C4-2B (cell line): ENCODE data around the gene WNK1.

Experiments used
- ZFX ChIP-seq: fragments of 450-650 bp; IDR thresholded peaks from 2 replicates; pipeline ENCODE4 v1.6.1; 2017
- TF ChIP-seq, protein P1 (sequence below): fragments of 450-650 bp; conservative IDR thresholded peaks from 2 replicates; pipeline ENCODE4 v1.5.1; 2017; ENCODE audit warnings: mild to moderate bottlenecking

DNA sequence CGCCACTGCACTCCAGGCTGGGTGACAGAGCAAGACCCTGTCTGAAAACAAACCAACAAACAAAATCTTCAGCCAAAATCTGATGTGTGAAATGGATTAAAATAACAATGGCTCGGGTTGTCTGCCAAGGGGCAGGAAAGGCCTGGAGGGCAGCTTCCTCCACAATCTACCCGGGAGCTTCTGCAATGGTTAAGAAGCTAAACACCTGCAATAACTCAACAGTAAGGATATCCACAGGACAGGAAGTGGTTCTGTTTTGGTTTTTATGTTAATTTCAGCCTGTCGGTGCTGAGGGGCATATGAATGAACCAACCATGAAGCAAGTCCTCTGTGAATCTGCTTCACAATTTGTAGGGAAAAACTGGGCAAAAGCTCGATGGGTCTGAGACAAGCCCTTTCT is 162.7 kb downstream of the WNK1 start:
- TF ChIP-seq, protein P1, sequence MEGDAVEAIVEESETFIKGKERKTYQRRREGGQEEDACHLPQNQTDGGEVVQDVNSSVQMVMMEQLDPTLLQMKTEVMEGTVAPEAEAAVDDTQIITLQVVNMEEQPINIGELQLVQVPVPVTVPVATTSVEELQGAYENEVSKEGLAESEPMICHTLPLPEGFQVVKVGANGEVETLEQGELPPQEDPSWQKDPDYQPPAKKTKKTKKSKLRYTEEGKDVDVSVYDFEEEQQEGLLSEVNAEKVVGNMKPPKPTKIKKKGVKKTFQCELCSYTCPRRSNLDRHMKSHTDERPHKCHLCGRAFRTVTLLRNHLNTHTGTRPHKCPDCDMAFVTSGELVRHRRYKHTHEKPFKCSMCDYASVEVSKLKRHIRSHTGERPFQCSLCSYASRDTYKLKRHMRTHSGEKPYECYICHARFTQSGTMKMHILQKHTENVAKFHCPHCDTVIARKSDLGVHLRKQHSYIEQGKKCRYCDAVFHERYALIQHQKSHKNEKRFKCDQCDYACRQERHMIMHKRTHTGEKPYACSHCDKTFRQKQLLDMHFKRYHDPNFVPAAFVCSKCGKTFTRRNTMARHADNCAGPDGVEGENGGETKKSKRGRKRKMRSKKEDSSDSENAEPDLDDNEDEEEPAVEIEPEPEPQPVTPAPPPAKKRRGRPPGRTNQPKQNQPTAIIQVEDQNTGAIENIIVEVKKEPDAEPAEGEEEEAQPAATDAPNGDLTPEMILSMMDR: no peak
- no peak for TF ChIP-seq ZFX
